ENCODE results near the gene NDUFAF3. TPM values are rescaled to one million over a fixed set of nuclear protein-coding genes. Genes with fewer than 3 reads are reported as not detected.
A peak's percentile ranks its signal among the peaks of the same experiment; 100 is the strongest.

The NDUFAF3 gene
- total RNA-seq, 1 donor from 2014 or later = 67.0 TPM

GRCh38 chr3:49028298-49028672 lies 6.4 kb downstream of the NDUFAF3 start:
- no peak for TF ChIP-seq CTCF (conservative IDR thresholded peaks at IDR 0.05)
- no peak for DNase-seq (ENCODE audit: extremely low spot score, unreplicated experiment)
- H3K27me3 Mint-ChIP-seq = no peaks in the 10 kb centered on the region
- H3K4me3 Mint-ChIP-seq = peak overlapping the region; percentile 98
- peaks cover 26% of the 10 kb centered on the region for H3K36me3 Mint-ChIP-seq
- peak overlapping the region; percentile 95 for H3K27ac Mint-ChIP-seq
- peaks cover 28% of the 10 kb centered on the region for H3K4me1 Mint-ChIP-seq (ENCODE audit: unreplicated experiment)
- H3K9me3 Mint-ChIP-seq = no peaks in the 10 kb centered on the region

- Mint-ChIP-seq H3K36me3 (peaks cover 26% of the 10 kb centered on the region), H3K27ac (peak within 1 kb of the TSS; percentile 95), H3K4me3 (peak within 1 kb of the TSS; percentile 98), H3K4me1 (ENCODE audit: unreplicated experiment) (peaks cover 27% of the 10 kb centered on the region), H3K9me3 (no peaks in the 10 kb centered on the region), H3K27me3 (no peaks in the 10 kb centered on the region)
- TF ChIP-seq CTCF (conservative IDR thresholded peaks at IDR 0.05) = no peak
- peak; percentile 94 for DNase-seq (ENCODE audit: extremely low spot score, unreplicated experiment)
These were observed 7.0 kb downstream of the NDUFAF3 start, which contains the start of gene IMPDH2 for GRCh38 chr3:49028673-49029562. Gene IMPDH2, minus strand, starts transcription at chr3:49029398. Its CDS starts 48 bp downstream, at chr3:49029350.

- H3K9me3 Mint-ChIP-seq = no peaks in the 10 kb centered on the region
- peaks cover 27% of the 10 kb centered on the region for H3K36me3 Mint-ChIP-seq
- H3K4me3 Mint-ChIP-seq = peak overlapping the region; percentile 98
- no peak for TF ChIP-seq CTCF (conservative IDR thresholded peaks at IDR 0.05)
- no peak for DNase-seq (ENCODE audit: extremely low spot score, unreplicated experiment)
- peaks cover 27% of the 10 kb centered on the region for H3K4me1 Mint-ChIP-seq (ENCODE audit: unreplicated experiment)
- H3K27ac Mint-ChIP-seq = peak overlapping the region; percentile 95
- H3K27me3 Mint-ChIP-seq = no peaks in the 10 kb centered on the region
These were observed 7.6 kb downstream of the NDUFAF3 start for GRCh38 chr3:49029563-49029884.

GRCh38 chr3:49030321-49030720 lies 8.4 kb downstream of the NDUFAF3 start:
- Mint-ChIP-seq H3K9me3 (no peaks in the 10 kb centered on the region), H3K4me1 (ENCODE audit: unreplicated experiment) (peaks cover 27% of the 10 kb centered on the region), H3K36me3 (peaks cover 31% of the 10 kb centered on the region), H3K27me3 (no peaks in the 10 kb centered on the region), H3K27ac (peak overlapping the region; percentile 95), H3K4me3 (no peak overlapping the region)
- no peak for DNase-seq (ENCODE audit: extremely low spot score, unreplicated experiment)
- no peak for TF ChIP-seq CTCF (conservative IDR thresholded peaks at IDR 0.05)

- Mint-ChIP-seq H3K4me1 (ENCODE audit: unreplicated experiment) (peaks cover 18% of the 10 kb centered on the region), H3K27ac (no peak overlapping the region), H3K9me3 (no peaks in the 10 kb centered on the region), H3K36me3 (peaks cover 27% of the 10 kb centered on the region), H3K27me3 (no peaks in the 10 kb centered on the region), H3K4me3 (no peak overlapping the region)
- no peak for DNase-seq (ENCODE audit: extremely low spot score, unreplicated experiment)
- no peak for TF ChIP-seq CTCF (conservative IDR thresholded peaks at IDR 0.05)
These were observed 10.9 kb downstream of the NDUFAF3 start for GRCh38 chr3:49032646-49033304.
